ENCODE results near the gene HS6ST2. TPM values are rescaled to one million over a fixed set of nuclear protein-coding genes. Genes with fewer than 3 reads are reported as not detected.

HS6ST2 gene
- polyA plus RNA-seq, 3 donors: 24.4 to 25.8 (median 25.2) TPM

GRCh38 chrX:132748909-132749308 is 209.5 kb downstream of the HS6ST2 start:
- DNase-seq (ENCODE audit: low read depth in 3 of 3, low spot score in 2 of 3): no peak

GRCh38 chrX:132748268-132748667 is 210.2 kb downstream of the HS6ST2 start:
- DNase-seq (ENCODE audit: low read depth in 3 of 3, low spot score in 2 of 3): no peak

DNA sequence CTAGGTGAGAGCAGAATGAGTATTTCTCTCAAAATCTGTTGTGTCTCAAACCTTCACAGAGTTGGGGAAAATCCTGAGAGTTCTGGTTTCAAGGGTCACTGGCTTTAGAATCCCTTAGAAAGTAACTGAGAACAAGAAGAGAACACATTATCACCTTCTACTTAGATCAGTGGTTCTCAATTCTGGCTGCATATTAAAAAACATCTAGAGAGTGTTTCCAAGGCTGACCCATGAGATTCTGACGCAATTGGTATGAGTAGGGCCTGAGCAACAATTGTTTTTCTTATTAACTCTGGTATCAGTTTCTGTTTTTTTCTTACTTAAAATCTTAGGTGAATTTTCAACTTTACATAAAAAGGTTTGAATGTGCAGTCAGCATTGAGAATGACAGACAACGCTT is 212.8 kb downstream of the HS6ST2 start:
- no peak for DNase-seq (ENCODE audit: low read depth in 3 of 3, low spot score in 2 of 3)

GRCh38 chrX:132744470-132744869 is 214.0 kb downstream of the HS6ST2 start:
- no peak for DNase-seq (ENCODE audit: low read depth in 3 of 3, low spot score in 2 of 3)

GRCh38 chrX:132743086-132743485 is 215.3 kb downstream of the HS6ST2 start:
- DNase-seq (ENCODE audit: low read depth in 3 of 3, low spot score in 2 of 3): no peak

DNA sequence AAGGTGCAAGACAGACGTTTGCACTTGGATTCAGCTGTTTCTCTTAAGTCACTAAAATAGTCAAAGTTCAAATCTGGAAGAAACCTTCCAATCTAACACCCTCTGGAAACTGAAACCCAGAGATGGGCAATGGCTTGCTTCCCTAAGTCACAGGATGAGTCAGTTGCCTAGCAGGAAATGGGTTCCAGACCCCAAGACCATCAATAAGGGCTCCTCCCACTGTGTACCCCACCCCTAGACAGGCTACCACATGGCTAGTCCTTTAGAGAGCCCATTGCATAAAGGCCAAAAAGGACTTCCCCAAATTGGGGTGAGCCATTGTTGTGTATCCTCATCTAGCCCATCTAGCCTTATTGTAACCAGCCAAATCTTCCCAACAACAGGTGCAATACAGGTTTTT is 216.2 kb downstream of the HS6ST2 start:
- DNase-seq (ENCODE audit: low read depth in 3 of 3, low spot score in 2 of 3): no peak

DNA sequence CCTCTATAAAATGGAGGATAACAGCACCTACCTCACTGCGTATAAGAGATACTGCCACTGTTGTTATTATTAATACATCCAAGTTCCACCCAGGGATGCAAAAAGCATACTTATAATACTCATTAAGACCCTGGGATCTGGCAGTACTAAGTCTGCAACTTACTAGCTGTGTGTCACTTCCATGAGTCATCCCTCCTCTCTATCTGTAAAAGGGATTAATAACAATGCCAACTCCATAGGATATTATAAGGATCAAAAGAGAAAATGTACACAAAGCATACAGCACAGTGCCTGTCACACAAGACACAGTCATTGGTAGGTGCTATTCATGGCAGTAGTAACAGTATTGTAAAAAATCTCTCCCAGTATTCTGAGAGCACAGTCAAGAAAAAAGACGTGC is 216.7 kb downstream of the HS6ST2 start:
- DNase-seq (ENCODE audit: low read depth in 3 of 3, low spot score in 2 of 3): no peak

DNA sequence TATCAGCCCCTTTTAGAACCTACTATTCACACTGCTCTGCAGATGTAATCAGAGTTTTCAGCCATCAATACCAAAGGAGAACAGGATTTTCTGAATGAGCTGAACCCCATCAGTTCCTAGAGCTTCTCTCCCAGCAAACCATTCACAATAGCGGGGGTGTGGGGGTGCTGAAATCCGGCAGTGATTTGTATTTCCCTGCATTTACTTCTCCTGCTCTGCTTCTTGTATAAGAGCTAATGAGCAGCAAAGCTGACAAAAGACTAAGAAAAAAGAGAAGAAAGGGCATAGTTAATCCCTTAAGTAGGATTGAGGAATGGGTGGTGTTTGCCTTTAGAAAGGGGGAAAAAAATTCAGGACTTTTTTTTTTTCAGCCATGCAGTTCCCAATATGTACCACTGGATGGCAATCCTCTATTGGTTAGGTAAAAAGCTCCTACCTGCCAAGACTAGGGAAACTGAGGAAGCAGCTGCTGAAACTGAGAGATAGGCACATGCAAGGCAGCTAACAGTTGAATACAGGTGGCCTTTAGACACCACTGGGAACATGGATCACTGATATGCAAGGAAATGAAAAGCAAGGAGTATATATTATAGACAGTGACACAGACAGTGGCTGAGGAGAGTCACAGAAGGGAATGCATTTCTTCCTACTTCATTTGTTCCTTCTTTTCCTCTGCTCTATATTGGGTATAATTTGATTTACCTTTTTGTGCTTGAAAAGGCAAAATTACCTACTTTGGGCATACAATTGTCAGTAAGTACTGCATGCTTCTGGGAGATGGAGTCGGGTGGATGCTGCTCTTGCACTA is 217.9 kb downstream of the HS6ST2 start:
- DNase-seq (ENCODE audit: low read depth in 3 of 3, low spot score in 2 of 3): no peak

GRCh38 chrX:132738951-132739350 is 219.5 kb downstream of the HS6ST2 start:
- no peak for DNase-seq (ENCODE audit: low read depth in 3 of 3, low spot score in 2 of 3)

DNA sequence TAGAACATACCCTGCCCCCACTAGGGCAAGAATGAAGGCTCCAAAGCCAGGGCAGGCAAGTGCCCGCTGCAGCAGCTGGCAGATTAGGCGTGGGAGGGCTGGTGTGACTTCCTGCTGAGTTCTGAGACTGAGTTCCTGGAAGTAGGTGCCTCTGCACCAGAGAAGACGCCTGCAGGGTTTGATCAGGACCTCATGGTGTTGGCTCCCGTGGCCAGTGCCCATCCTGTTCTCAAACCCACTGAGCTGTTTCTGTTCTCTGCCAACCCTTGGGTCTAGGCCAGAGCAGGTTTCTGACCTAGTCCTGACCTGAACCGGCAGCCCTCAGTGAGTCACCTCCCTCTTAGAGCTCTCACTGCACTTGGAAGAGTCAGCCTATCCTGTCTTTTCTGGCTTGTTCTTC is 220.7 kb downstream of the HS6ST2 start:
- no peak for DNase-seq (ENCODE audit: low read depth in 3 of 3, low spot score in 2 of 3)

GRCh38 chrX:132732236-132732635 is 226.2 kb downstream of the HS6ST2 start:
- no peak for DNase-seq (ENCODE audit: low read depth in 3 of 3, low spot score in 2 of 3)

DNA sequence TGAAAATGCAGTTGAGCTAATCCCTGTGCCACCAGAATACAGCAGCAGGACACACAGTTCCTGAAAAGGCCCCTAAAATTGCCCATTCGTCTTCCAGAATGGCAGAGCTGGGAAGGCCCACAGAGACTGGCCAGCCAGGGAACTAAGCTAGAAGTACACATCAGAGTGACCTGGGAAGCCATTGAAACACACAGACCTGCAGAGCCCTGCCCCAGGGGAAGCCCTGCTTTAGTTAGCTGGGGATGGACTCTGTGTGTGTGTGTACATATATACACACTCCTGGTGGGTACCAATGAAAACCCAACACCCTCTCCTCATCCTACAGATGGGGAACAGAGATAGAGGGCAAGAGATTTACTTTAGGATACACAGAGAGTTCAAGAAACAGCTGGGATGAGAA is 227.7 kb downstream of the HS6ST2 start:
- DNase-seq (ENCODE audit: low read depth in 3 of 3, low spot score in 2 of 3): no peak

- no peak for DNase-seq (ENCODE audit: low read depth in 3 of 3, low spot score in 2 of 3)
Observed at GRCh38 chrX:132730266-132730665, 228.2 kb downstream of the HS6ST2 start.

DNA sequence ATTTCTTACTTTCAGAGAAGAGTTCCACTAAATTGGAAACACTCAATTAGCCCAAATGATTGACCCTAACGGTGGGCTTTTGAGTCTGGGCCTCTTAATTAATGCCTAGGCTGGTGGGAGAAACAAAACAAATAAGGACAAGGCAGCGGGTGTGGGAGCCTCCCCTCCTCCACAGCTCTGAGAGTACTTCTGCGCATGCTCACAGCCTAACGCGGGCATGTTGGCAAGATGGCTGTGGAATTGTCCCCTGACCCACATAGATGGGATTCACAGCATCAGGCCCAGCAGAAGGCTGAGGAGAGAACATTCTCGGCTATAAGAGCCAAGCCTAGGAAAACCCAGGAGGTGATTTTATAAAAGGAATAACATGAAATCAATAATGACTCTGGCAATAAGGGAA is 230.1 kb downstream of the HS6ST2 start:
- DNase-seq (ENCODE audit: low read depth in 3 of 3, low spot score in 2 of 3): no peak

DNA sequence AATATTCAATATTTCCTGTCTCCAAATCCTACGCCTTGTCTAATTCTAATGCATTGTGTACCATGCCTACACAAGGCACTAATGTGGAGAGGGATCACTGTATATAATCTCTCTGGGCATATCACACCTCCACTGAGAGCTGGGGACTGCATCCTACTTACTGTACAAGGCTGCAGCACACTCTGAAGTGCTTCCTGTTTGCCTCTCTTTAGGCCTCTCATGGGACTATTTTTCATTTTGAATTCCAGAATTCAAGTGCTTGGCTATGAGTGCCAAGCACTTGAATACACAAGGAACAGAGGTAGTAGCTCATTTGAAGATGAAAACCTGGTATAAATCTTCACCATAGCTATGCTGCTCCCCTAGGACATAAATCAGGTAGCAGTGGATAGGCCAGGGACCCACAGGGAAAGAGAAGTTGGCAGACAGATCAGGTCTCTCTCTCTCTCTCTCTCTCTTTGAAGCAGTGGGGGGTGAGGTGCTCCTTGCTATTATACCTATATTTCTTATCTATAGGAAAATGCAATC is 239.9 kb downstream of the HS6ST2 start:
- no peak for DNase-seq (ENCODE audit: low read depth in 3 of 3, low spot score in 2 of 3)

- no peak for DNase-seq (ENCODE audit: low read depth in 3 of 3, low spot score in 2 of 3)
Observed at GRCh38 chrX:132716006-132716405, 242.4 kb downstream of the HS6ST2 start.

- DNase-seq (ENCODE audit: low read depth in 3 of 3, low spot score in 2 of 3): no peak
Observed at GRCh38 chrX:132714913-132715312, 243.5 kb downstream of the HS6ST2 start.

- DNase-seq (ENCODE audit: low read depth in 3 of 3, low spot score in 2 of 3): no peak
Observed at GRCh38 chrX:132712350-132712749, 246.1 kb downstream of the HS6ST2 start.

- no peak for DNase-seq (ENCODE audit: low read depth in 3 of 3, low spot score in 2 of 3)
Observed at GRCh38 chrX:132710656-132711155, 247.7 kb downstream of the HS6ST2 start.

- DNase-seq (ENCODE audit: low read depth in 3 of 3, low spot score in 2 of 3): no peak
Observed at GRCh38 chrX:132708529-132708928, 249.9 kb downstream of the HS6ST2 start.

DNA sequence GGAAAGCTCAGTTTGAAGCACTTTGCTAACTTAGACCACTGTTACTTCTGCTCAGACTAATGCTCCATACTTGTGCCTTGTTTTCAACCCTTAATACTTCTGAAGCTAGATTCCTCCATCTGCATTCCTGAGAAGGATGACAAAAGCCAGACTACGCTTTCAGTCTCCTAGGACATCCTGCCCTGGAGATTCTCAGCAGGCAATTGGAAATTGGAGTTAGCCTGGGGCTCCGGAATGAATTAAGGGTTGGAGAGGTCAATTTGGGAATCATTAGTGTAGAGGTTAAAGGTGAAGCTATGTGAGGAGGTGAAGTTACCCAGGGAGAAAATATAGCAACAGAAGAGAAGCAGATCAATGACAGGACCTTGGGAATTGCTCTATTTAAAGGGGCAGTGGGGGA is 253.7 kb downstream of the HS6ST2 start:
- DNase-seq (ENCODE audit: low read depth in 3 of 3, low spot score in 2 of 3): no peak

DNA sequence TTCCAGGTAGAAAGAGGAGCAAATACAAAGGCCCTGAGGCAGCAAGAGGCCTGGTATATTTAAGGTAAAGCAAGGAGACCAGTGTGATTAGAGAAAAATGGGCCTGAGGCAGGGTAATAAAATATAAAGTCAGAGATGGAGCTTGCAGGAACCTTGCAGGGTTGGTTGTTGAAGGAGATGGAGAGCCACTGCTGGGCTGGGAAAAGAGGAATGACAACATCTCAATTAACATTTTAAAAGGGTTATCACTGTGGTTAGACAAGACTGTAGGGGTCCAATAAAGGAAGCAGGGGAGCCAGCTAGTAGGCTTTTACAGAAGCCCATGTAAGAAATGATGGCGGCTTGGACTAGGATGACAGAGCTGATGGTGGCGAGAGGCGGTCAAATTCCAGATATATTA is 264.0 kb downstream of the HS6ST2 start:
- DNase-seq (ENCODE audit: low read depth in 3 of 3, low spot score in 2 of 3): no peak
